HepG2 (cell line): ENCODE measurements around the gene PLD6. TPM values are rescaled to one million over a fixed set of nuclear protein-coding genes. Genes with fewer than 3 reads are reported as not detected.

ENCODE experiments used
- ATAC-seq: fragments of 200-7000 bp; cut with Tn5 transposase; 3 replicates; pipeline ENCODE4 v1.9.1; 2020; ENCODE audit warnings: mild to moderate bottlenecking, moderate library complexity
- BruUV-seq: library from RNA; stranded (reverse); fragments of 400-500 nt; replicated peaks from 2 replicates; lab custom pipeline; 2021; lab: Mats Ljungman, UMichigan
- CTCF ChIA-PET: fragments of 300-600 bp; formaldehyde crosslinking; extraction: SDS; loops from one replicate; lab custom pipeline; 2021; ENCODE audit warnings: low total read pairs, inconsistent platforms, low intra/inter-chr PET ratio; lab: Yijun Ruan, JAX
- POLR2A ChIA-PET: fragments of 350-600 bp; sonication (Branson Sonifier 250); formaldehyde crosslinking; loops from one replicate; lab custom pipeline; 2020; ENCODE audit warnings: antibody characterized with exemption, inconsistent platforms; lab: Yijun Ruan, JAX
- DNase-seq: peaks from one replicate; pipeline ENCODE4 v3.0.0-alpha.2; 2015; ENCODE audit warnings: low spot score
- FAIRE-seq: peaks from 3 replicates; lab custom pipeline; 2011; peaks lifted over from hg19 to GRCh38; lab: Jason Lieb, UNC
- H2AFZ ChIP-seq: one replicate; pipeline ENCODE4 v1.6.1; 2011; ENCODE audit warnings: low read length, inconsistent platforms
- H3K27ac ChIP-seq: fragments of 300-600 bp; 3 replicates; pipeline ENCODE4 v1.8.0; 2011; ENCODE audit warnings: mixed run types, mild to moderate bottlenecking, mixed read lengths, low read length, inconsistent platforms; ENCODE audit not compliant: insufficient read depth; ENCODE audit errors: extremely low read length
- H3K27me3 ChIP-seq, 2 experiments: fragments of 200-600 bp in 1 of 2; 2 replicates in 1 of 2; 3 replicates in 1 of 2; pipeline versions ENCODE4 v1.6.0 to v1.8.0; 2011; ENCODE audit warnings: low read length in 2 of 2, mild to moderate bottlenecking in 2 of 2, moderate library complexity in 2 of 2, inconsistent platforms in 1 of 2; ENCODE audit not compliant: insufficient read depth in 2 of 2, control insufficient read depth in 1 of 2
- H3K36me3 ChIP-seq, 2 experiments: fragments of 200-600 bp in 1 of 2; replicated peaks in 1 of 2; 2 replicates in 1 of 2; 3 replicates in 1 of 2; pipeline versions ENCODE4 v1.5.1 to v1.8.0; 2011; ENCODE audit warnings: low read length in 2 of 2, inconsistent platforms in 1 of 2; ENCODE audit not compliant: insufficient read depth in 2 of 2, control insufficient read depth in 1 of 2
- H3K4me1 ChIP-seq: 2 replicates; pipeline ENCODE4 v1.5.1; 2012; ENCODE audit warnings: low read length, inconsistent platforms; ENCODE audit not compliant: insufficient read depth
- H3K4me2 ChIP-seq: 2 replicates; pipeline ENCODE4 v1.6.0; 2011; ENCODE audit warnings: low read depth, low read length, inconsistent platforms
- H3K4me3 ChIP-seq, 3 experiments: fragments of 200-600 bp in 1 of 3; sonication (generic), shearing (Covaris generic) in 1 of 3; replicated peaks in 1 of 3; 2 replicates each; pipeline ENCODE4 v1.5.1; 2011 to 2016; ENCODE audit warnings: low read length in 3 of 3, inconsistent platforms in 2 of 3, low read depth in 2 of 3, mild to moderate bottlenecking in 2 of 3, control low read depth in 1 of 3, mixed read lengths in 1 of 3; ENCODE audit not compliant: insufficient read depth in 1 of 3
- H3K79me2 ChIP-seq: one replicate; pipeline ENCODE4 v1.6.1; 2011; ENCODE audit warnings: low read length, inconsistent platforms; ENCODE audit not compliant: insufficient read depth
- H3K9ac ChIP-seq: 2 replicates; pipeline ENCODE4 v1.6.0; 2011; ENCODE audit warnings: mild to moderate bottlenecking, low read depth, low read length, inconsistent platforms; ENCODE audit not compliant: insufficient read depth
- H3K9me3 ChIP-seq: 2 replicates; pipeline ENCODE4 v1.5.1; 2012; ENCODE audit warnings: mild to moderate bottlenecking, low read length
- H4K20me1 ChIP-seq: 2 replicates; pipeline ENCODE4 v1.6.0; 2011; ENCODE audit warnings: inconsistent platforms, mild to moderate bottlenecking, low read length, moderate library complexity; ENCODE audit not compliant: insufficient read depth
- DR1 ChIP-seq: sonication (generic); formaldehyde crosslinking; IDR thresholded peaks from 2 replicates; pipeline ENCODE4 v1.8.0; 2021; ENCODE audit warnings: mild to moderate bottlenecking, missing genetic modification reagents, inconsistent platforms
- MAF1 ChIP-seq: sonication (generic); formaldehyde crosslinking; IDR thresholded peaks from 2 replicates; pipeline ENCODE4 v1.5.0; 2020; ENCODE audit warnings: missing genetic modification reagents, borderline replicate concordance
- RBAK ChIP-seq: sonication (generic); formaldehyde crosslinking; IDR thresholded peaks from 2 replicates; pipeline ENCODE4 v1.5.1; 2020; ENCODE audit warnings: mild to moderate bottlenecking, missing genetic modification reagents
- SP2 ChIP-seq: sonication (generic); formaldehyde crosslinking; IDR thresholded peaks from 2 replicates; pipeline ENCODE4 v1.5.1; 2020; ENCODE audit warnings: mild to moderate bottlenecking, missing genetic modification reagents
- ZC3H4 ChIP-seq: sonication (generic); formaldehyde crosslinking; IDR thresholded peaks from 2 replicates; pipeline ENCODE4 v1.4.0; 2020; ENCODE audit warnings: missing genetic modification reagents, borderline replicate concordance
- ZFP36L2 ChIP-seq: sonication (generic); formaldehyde crosslinking; IDR thresholded peaks from 2 replicates; pipeline ENCODE4 v1.4.0; 2020; ENCODE audit warnings: missing genetic modification reagents
- ZNF224 ChIP-seq: sonication (generic); formaldehyde crosslinking; IDR thresholded peaks from 2 replicates; pipeline ENCODE4 v1.5.0; 2020; ENCODE audit warnings: mild to moderate bottlenecking, missing genetic modification reagents
- WGBS: methylation state at CpG from one replicate; pipeline ENCODE4 v1.1.6; 2017; ENCODE audit warnings: low lambda C conversion rate; 5-methylcytosine and 5-hydroxymethylcytosine counted together
- in situ Hi-C: cut with HindIII; loops from 2 replicates; pipeline ENCODE4 v1.10.0; 2017; ENCODE audit warnings: low pct_unique_long_range_greater_than_20kb; ENCODE audit not compliant: extremely low pct_ligation_motif_present
- intact Hi-C: fragments of 100-400 bp; cut with micrococcal nuclease; formaldehyde crosslinking; loops from one replicate; pipeline ENCODE4 v1.10.0; 2022; ENCODE audit not compliant: unreplicated experiment
- polyA plus RNA-seq, 8 experiments: library from polyadenylated mRNA; depleted of rRNA in 3 of 8; stranded (reverse) in 7 of 8; unstranded in 1 of 8; fragments of >200 nt; fragmentation: Illumina TruSeq in 4 of 8; extraction: Trizol in 4 of 8; gene quantifications; 2 replicates each; pipeline versions ENCODE4 v1.2.1 to v1.2.3, GENCODE V29; 2011 to 2016; ENCODE audit warnings: low read depth in 4 of 8, missing spikeins in 1 of 8, mixed read lengths in 1 of 8; ENCODE audit not compliant: insufficient read depth in 1 of 8
- total RNA-seq, 5 experiments: library from RNA; depleted of rRNA; stranded (reverse); fragments of >200 nt; fragmentation: Illumina TruSeq; extraction: Trizol; gene quantifications; 2 replicates each; pipeline ENCODE4 v1.2.3, GENCODE V29; 2016; ENCODE audit warnings: low read depth in 1 of 5
- TF ChIP-seq, protein P1 (sequence below): sonication (generic); formaldehyde crosslinking; IDR thresholded peaks from 2 replicates; pipeline ENCODE4 v1.4.0; 2020; ENCODE audit warnings: mild to moderate bottlenecking, missing genetic modification reagents
- TF ChIP-seq, protein P2 (sequence below): sonication (generic); formaldehyde crosslinking; IDR thresholded peaks from 2 replicates; pipeline ENCODE4 v1.8.1; 2023; ENCODE audit warnings: missing genetic modification reagents, inconsistent platforms, borderline replicate concordance

PLD6 gene
- total and polyA plus RNA-seq, 2 of the 13 experiments (the other 11 are each of a cell fraction or from before 2014, with no cell fraction given): 5.2 to 11.4 TPM

DNA sequence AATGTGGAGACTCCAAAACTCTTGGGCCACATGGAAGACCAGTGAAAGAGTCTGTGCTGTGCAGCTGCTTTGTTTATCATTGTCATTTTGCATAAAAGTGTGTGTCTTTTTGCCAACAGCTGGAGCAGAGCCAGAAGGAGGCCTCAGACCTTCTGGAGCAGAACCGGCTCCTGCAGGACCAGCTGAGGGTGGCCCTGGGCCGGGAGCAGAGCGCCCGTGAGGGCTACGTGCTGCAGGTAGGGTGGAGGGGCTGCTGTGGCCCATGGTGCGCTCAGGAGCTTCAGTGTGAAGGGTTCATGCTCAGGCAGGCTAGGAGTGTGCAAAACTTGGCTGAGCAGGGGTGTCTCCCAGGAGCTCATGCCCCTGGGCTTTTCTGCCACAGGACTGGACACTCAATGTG lies 45.0 kb downstream of the PLD6 start:
- ChIA-PET POLR2A (no interaction called here), CTCF (no interaction called here)
- DNase-seq: no peak
- Histone ChIP-seq H3K9ac (no peak overlapping the region), H3K4me2 (no peak overlapping the region), H3K27me3 (no peaks in the 10 kb centered on the region), H3K27ac (no peak overlapping the region), H3K9me3 (no peaks in the 10 kb centered on the region), H3K4me1 (no peaks in the 10 kb centered on the region), H4K20me1 (no peaks in the 10 kb centered on the region), H3K4me3 (no peak overlapping the region), H3K36me3 (peaks cover 18 to 72% of the 10 kb centered on the region in 2 experiments), H2AFZ (no peak overlapping the region), H3K79me2 (no peaks in the 10 kb centered on the region)
- no TSS peak for BruUV-seq
- TF ChIP-seq ZNF224 (CRISPR knock-in tag) (no peak), SP2 (no peak), RBAK (CRISPR knock-in tag) (no peak), ZFP36L2 (CRISPR knock-in tag) (no peak), MAF1 (no peak), ZC3H4 (no peak), DR1 (no peak)
- TF ChIP-seq, protein P1, sequence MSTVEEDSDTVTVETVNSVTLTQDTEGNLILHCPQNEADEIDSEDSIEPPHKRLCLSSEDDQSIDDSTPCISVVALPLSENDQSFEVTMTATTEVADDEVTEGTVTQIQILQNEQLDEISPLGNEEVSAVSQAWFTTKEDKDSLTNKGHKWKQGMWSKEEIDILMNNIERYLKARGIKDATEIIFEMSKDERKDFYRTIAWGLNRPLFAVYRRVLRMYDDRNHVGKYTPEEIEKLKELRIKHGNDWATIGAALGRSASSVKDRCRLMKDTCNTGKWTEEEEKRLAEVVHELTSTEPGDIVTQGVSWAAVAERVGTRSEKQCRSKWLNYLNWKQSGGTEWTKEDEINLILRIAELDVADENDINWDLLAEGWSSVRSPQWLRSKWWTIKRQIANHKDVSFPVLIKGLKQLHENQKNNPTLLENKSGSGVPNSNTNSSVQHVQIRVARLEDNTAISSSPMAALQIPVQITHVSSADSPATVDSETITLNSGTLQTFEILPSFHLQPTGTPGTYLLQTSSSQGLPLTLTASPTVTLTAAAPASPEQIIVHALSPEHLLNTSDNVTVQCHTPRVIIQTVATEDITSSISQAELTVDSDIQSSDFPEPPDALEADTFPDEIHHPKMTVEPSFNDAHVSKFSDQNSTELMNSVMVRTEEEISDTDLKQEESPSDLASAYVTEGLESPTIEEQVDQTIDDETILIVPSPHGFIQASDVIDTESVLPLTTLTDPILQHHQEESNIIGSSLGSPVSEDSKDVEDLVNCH (CRISPR knock-in tag): no peak
- TF ChIP-seq, protein P2, sequence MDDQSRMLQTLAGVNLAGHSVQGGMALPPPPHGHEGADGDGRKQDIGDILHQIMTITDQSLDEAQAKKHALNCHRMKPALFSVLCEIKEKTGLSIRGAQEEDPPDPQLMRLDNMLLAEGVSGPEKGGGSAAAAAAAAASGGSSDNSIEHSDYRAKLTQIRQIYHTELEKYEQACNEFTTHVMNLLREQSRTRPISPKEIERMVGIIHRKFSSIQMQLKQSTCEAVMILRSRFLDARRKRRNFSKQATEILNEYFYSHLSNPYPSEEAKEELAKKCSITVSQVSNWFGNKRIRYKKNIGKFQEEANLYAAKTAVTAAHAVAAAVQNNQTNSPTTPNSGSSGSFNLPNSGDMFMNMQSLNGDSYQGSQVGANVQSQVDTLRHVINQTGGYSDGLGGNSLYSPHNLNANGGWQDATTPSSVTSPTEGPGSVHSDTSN (CRISPR knock-in tag): no peak
- WGBS: 90% methylated on average over 6 of the region's 6 CpGs
- FAIRE-seq: no peak
- no peak for ATAC-seq
- in situ Hi-C loops: no loop called here
- intact Hi-C loops: no loop called here
